Measurements from ENCODE around the gene ROBO2.

DNA sequence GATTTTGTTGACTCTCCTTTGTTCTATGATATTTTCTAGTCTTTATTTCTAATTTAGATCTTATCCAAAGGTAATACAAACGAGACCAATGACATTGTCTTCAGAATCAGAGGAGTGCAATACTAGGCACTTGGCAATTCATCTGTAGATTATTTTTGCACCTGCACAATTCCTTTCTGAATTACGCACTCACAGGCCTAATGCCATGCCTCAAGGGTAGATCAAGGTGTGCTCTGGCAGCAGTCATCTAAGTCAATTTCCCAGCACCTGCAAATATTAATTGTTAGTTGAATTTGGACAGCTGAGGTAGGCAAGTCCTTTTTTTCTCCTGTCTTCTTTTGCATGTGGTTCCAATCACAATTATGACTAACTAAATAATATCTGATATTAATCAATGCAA is 653.2 kb downstream of the ROBO2 start:
- TF ChIP-seq CTCF (IDR thresholded peaks at IDR 0.05; ENCODE audit: poor library complexity) (no peak), EZH2 (IDR thresholded peaks at IDR 0.05; ENCODE audit: borderline replicate concordance) (no peak)

Measured in hepatocyte (in vitro differentiated cells).